GM19351 (cell line): ENCODE data around the gene DISP1.
"Not testable (repeated sequence)": the region's sequence is repeated elsewhere in the genome, so short reads cannot be mapped to it uniquely, and the experiment has no call there.

ENCODE experiments used
- ATAC-seq: cut with Tn5 transposase; IDR thresholded peaks from one replicate; pipeline ENCODE4 v1.9.1; 2021; ENCODE audit warnings: mild to moderate bottlenecking, moderate library complexity; ENCODE audit not compliant: unreplicated experiment

The DISP1 gene

DNA sequence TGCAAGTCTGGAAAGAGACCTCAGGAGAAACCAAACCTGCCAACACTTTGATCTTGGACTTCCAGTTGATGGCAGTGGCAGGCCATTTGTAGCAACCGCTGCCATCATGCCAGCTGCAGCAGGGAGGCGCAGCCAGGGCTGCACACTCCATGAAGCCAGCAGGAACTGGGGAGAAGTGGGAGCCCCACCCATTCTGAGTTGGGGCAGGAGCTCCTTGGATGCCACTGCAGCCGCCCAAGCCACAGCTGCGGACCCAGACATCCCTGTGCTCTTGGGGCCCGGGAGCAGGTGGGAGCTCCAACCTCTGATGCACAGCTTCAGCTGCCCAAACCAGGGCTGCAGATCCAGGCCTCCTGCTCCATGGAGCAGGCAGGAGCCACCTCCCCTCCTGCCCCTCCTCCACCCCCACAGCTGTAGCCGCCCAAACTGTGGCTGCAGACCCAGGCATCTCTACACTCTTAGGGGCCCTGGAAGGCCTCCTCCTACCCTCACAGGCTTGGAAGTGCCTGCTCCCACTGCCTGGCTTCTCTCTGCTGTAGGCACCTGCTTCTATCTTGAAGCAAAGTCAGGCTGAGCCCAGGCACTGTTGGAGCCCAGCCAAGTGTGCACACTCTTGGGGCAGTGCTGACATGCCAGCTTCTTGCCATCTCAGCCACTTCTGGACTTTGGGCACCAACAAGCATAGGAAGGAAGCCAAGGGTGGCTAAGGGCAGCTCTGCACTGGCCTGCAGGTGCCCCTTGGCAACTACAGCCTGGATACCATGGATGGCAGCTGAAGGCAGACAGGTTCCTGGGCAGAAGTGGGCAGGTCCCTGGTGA lies 20.0 kb upstream of the DISP1 start:
- ATAC-seq: no peak

DNA sequence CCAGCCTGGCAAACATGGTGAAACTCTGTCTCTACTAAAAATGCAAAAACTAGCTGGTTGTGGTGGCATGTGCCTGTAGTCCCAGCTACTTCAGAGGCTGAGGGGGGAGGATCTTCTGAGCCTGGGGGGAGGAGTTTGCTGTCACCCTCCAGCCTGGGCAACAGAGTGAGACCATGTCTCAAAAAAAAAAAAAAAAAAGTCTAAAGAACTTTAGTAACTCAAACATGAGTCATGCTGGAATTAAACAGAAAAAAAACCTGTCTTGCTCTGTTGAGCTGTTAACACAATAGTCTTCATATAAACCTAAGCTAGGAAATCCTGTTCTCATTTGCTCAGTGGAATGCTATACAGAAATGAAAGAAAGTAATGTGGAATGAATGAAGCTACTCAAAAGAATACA lies 16.7 kb upstream of the DISP1 start:
- ATAC-seq: no peak

DNA sequence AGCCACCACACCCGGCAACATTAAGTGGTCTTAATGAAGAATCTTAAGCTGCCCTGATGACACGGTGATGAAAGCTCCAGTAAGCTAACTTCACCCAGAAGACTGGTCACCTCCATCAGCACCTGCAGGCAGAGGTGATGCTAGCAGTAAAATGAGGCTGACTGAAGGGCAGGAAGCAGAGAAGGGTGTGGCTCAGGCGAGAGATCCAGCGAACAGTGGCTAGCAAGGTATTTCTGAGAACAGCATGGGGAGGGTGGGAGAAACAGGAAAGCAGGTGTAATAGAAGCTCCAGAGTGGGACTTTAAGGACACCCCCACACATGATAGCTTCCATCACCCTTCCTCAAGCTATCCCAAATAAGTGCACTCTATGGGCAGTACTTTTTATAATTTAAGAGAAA lies 15.9 kb upstream of the DISP1 start:
- no peak for ATAC-seq

DNA sequence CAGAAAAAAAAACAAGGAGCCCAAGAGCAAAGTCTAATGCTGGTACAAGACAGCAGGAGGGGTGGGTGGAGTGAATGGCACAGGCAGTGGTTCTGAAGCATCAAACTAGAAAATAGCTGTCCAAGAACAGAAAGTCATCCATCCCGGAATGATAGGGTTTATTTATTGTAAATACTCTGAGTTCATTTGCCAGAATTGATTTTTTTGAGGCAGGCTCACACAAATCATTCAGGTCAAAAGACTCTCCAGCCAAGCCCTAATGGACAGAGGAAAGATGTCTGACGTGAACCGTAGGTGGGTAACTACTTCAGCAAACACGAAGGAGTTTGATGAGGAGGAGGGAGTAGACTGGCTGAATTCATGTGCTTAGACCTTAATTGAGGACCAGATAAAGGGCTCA lies 13.8 kb upstream of the DISP1 start:
- ATAC-seq: no peak

DNA sequence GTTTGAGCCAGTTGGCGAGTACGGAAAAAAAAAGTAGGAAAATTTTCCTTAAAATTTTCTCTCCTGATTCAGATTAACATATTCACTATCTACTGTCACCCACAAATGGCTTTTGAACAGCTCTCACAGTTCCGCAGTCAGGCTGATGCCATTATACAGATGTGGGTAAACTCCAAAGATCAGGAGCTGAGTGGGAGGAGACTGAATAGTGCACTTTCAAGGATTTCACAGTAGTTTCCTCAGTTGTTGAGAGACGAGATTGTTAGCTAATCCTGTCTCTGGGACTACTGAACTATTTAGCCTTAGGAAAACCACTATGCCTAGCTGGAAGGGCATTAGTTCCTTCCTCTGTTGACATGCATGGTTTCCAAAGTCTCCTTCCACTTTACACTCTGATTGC lies 3.2 kb upstream of the DISP1 start:
- ATAC-seq: no peak

DNA sequence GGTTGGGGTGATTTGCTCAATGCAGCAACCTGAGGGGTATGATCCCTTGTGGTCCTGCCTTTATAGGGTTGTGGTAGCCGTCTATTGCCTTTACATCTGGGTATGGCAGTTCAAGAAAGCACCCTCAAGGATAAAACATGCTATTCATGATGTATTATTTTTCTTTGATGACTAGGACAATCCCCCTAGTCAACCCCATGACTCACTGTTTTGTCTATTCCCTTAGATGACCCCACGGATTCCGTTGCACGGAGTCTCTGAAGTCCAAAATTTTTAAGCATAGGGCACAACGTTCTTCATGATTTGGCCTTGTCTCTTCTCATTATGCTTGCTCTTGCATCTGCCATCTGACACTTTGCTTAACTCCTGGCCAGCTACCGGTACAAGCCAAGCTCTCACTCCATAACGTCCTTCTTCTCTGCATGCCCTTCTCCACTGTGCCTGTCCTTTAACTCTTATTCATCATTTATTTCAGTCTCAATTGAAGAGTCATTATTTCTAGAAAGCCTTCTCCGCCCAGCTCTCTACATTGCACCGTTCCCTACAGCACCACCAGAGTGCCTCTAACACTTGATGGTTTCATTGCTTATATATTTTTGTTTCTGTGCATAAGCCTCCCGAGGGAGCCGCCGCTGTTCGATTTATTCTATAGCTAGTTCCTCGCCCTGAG lies 838 bp upstream of the DISP1 start:
- no peak for ATAC-seq

DNA sequence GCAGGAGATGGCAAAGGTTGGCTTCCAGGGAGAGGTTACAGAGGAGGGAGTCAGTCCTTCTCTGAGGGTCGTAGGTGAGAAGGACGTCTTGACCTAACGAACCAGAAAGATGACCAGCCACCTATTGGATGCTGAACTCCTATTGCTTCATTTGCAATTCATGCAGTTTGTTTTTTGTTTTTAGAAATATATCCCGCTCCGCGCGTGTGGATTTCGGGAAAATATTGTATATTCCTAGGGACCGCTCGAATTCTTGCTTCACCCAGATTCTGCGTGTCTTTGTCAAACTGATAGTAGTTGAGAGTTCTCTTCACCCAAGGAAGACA lies 564 bp downstream of the DISP1 start:
- ATAC-seq: no peak

DNA sequence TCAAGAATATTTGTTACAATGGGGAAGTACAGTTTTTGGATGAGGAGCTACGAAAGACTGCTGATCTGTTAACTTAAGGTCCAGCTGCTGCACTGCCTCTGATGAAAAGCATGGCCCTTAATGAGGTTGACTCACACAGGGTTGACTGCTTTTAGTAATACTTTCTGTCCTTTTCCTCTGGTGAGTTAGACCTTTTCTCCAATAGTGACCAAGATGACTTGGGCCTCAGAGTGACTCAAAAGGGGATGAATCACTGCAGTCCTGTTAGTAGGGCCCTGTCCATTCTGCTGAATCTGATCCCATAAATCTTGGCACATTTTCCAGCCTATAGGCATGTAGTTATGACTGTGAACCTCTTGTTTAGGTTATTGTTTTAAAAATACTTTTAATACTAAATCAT lies 2.7 kb downstream of the DISP1 start:
- ATAC-seq: no peak

DNA sequence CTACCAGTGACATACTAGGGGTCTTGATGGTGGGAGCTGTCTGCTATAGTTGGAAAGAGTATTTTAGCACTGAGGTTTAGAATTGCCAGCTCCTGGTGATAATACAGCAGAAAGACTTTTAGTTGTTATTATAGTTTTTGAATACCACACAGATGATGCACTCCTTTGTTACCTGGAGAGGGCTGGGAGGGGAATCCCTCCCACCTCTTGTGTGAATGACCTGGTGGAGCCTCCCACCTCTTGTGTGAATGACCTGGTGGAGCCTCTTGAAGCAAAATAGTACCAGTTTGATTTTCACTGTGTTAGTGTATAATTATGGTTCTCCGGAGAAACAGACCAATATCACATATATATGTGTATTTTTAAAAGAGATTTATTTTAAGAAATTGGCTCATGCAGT lies 3.3 kb downstream of the DISP1 start:
- ATAC-seq: no peak

DNA sequence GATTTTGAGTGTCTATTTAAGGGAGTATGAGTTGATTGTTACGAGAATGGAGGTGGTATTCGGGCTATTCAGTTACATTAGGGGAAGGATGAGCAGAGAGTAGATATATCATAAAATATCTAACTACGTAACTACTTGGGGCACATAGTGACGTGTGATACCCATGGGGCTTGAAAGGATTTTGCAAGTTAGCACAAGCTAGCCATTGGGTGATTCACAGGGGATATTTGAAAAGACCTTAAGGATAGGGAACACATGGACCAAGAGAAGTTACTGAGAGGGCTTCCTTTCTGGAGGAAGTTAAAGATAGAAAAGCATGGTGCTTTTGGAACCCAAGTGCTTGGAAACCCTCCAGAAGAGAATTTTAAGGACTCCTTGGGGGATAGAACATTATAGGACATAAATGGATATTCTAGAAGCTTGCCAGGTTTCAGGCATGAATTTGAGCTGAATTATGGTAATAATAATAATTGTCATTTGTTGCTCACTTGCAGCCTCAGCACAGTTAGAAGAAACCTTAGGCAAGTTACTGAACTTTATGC lies 5.4 kb downstream of the DISP1 start:
- no peak for ATAC-seq

DNA sequence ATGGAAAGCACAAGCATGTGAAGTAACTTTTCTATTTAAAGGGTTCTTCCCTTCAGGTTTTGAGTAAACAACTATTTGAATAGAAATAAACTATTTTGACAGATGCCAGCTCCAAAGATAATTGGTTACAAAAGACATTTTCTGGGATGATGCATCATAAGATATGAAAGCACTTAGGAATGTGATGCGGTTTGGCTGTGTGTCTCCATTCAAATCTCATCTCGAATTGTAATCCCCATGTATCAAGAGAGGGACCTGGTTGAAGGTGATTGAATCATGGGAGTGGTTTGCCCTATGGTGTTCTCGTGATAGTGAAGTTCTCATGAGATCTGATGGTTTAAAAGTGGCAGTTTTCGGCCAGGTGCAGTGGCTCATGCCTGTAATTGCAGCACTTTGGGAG lies 6.4 kb downstream of the DISP1 start:
- no peak for ATAC-seq

DNA sequence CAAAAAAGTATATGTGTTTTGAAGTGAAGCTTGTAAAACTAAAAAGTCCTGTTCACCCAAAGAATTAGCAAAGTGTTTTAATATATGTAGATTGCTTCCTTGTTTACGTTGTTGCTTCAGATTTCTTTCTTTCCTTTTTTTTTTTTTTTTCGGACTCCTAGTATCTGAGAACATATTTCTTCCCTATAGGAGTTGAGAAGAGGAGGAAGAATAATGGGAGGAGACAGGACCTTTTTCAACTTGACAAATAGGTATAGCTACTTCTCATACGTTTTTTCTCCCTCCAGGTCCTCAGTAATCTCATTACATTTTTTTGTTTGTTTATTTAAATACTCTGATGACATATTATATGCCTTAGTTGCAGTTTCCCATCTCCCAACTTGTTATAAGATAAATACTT lies 8.9 kb downstream of the DISP1 start:
- no peak for ATAC-seq

DNA sequence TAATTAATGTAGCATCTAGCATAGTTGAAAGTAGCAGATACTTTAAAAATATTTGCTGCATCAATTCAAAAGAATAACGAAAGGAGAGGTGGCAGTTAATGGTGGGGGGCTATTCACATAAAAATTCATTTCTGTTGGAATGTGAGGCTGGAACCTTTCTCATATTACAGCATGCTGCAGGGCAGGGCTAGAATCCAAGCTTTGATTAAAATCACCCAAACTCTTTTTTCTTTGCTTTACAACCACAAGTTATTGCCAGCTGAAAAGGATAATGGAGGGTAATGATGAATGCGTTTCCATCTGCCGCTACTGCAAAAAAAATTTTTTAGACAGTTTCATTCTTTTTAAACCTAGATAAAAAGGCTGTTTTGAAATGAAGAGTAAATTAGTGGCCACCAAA lies 9.8 kb downstream of the DISP1 start:
- ATAC-seq: no peak

DNA sequence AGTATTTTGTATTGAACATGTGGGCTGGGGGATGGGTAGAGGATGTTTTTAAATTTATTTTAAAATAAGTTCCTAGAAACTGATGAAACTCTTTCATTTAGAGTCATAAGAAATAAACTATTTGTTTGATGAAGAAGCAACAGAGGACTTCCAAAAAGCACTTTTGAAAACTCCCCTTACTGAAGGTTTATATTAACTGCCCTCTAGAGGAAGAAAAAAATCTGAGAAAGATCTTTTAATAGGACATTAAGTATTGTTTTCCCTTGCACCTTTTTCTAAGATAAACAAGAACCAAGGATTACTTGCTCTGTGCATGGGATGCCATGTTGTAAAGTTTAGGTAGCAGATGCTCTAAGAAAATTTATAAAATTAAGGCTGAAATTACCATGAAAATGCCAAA lies 14.1 kb downstream of the DISP1 start:
- no peak for ATAC-seq

DNA sequence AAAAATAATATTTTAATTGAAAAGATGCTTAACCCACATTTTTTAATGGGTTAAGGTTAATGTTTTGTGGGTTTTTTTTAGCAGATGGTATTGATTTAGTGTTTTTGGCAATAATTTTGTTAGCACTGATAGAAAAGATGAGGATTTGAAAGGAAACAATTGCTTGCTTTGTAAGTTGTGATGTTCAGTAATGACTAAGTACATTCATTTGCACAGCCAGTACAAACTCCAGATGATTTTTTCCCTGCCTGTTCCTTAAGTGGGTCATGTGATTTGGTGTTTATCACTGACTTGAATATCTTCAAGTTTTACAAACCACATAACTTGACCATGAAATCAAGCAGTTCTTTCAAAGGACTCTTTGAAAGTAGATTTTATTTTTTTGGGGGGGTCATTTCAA lies 15.0 kb downstream of the DISP1 start:
- no peak for ATAC-seq

DNA sequence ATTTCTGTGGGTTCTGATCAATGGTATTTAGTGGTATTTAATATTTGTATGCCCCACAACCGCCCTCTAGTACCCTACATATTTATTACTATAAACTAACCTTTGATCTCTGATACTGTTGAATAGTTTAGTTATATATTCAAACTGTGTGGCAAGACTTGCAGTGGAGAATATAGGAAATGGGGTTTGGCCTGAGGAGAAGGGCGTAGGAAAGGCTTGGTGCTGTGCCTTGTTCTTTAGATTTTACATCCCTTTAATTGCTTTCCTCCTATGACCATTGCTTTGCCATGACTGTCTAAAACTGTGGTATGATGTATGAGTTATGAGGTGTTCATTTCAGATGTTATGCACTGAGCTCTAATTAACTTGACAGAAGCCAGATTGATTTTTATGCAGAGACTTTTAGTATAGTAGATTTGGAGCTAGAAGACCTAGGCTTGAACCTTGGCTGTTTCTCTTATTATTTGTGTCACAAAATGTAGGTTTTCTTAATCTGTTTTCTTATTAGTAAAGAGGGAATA lies 18.6 kb downstream of the DISP1 start:
- no peak for ATAC-seq

DNA sequence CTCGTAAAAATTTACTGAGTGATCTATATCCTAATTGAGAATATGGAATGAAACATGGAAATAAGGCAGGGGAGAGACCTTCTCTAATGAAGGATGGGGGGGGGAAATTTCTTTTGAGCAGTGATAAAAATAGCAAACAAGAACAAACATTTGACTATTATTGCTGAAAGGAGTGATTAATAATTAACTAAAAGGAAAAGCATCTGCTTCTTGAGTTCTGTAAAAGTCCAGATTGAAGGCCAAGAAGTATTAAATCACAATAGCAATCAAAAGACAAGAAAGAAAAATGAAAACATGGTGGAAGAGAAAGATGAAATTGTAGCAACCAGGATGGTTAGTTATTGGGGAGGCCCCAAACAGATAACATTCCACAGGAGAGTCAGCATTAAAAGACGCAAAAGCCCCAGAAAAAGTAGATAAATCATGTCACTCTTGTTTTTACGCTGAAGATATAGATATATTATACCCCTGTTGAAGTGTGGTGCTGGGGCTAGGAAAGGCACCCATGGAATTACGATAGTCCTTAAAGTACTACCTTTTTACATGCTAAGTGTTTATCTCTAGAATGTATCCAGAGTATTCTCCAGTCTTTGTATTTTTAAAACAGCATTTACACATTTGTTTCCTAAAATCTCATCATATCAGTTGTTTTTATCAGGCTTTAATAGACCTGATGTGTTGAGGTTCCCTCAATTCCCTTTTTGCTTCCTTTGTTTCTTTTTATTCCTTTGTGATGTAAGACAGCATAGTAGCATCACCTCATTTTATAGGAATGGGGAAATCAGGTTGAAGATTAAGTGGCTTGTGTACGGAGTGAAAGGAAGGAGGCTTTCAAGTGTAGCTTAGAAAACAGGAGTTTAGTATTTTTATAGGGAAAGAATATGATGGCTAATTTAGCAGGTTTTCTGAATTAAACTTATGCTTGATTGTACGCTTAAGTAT lies 28.9 kb downstream of the DISP1 start:
- no peak for ATAC-seq

DNA sequence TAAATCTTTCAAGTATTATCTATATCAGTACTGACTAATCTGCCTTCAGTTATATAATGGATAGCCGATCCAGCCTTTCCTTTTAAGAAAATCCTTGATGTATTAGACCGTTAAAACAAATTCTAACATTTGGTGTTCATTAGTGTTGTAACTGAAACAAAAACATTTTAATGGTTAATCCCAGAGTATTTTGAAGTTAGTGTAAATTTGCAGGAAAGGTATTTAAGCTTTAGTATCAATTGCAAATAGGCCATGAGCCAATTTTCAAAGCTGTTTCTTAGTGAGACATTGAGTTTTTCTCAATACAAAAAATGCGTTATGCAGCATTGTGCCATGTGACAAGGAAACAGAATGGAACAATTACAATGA lies 29.6 kb downstream of the DISP1 start:
- ATAC-seq: no peak

DNA sequence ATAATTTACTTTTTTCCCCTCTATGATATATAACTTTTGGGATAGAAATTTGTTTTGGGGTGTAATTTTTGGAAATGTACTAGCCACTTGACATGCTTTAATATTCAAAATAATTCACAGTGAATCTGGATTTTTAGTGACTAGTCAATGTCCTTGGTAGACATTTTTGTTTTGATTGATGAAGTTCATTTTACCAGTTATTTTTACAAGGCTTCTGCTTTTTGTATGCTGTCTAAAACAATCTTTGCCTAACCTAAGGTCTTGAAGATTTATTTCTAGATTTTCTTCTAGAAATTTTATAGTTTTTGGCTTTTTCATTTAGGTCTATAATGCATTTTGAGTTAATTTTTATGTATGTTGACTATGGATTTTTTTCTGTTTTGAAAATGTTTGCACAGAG lies 30.9 kb downstream of the DISP1 start:
- ATAC-seq: no peak

DNA sequence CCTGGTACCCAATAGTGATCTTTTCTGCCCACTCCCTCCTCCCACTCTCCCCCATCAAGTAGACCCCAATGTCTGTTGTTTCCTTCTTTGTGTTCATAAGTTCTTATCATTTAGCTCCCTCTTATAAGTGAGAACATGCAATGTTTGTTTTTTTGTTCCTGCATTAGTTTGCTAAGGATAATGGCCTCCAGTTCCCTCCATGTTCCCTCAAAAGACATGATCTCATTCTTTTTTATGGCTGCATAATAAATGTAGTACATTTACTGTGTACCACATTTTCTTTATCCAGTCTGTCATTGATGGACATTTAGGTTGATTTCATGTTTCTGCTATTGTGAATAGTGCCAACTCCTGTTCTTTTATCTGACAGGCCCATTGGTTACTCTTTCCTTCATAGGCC lies 35.7 kb downstream of the DISP1 start:
- ATAC-seq: not testable (repeated sequence)

DNA sequence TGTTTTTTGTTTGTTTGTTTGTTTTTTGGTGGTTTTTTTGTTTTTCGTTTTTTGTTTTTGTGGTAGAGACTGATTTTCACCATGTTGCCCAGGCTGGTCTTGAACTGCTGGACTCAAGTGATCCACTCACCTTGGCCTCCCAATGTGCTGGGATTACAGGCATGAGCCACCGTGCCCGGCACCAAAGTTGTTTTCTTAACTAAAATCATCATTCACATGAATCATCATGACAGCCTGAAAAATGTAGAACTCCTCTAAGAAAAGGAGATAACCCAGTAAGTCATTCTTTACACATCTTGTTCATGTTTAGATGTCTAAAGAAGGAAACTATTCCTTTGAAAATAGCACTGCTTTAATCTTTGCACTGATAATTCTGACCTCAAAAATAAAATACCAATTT lies 37.5 kb downstream of the DISP1 start:
- no peak for ATAC-seq
